Measurements from ENCODE around the gene DFFB. TPM values are rescaled to one million over a fixed set of nuclear protein-coding genes. Genes with fewer than 3 reads are reported as not detected.
A peak's percentile ranks its signal among the peaks of the same experiment; 100 is the strongest.

The DFFB gene
- total and polyA plus RNA-seq, 2 of the 13 experiments (the other 11 are each of a cell fraction or from before 2014, with no cell fraction given) = 4.6 to 9.3 TPM

DNA sequence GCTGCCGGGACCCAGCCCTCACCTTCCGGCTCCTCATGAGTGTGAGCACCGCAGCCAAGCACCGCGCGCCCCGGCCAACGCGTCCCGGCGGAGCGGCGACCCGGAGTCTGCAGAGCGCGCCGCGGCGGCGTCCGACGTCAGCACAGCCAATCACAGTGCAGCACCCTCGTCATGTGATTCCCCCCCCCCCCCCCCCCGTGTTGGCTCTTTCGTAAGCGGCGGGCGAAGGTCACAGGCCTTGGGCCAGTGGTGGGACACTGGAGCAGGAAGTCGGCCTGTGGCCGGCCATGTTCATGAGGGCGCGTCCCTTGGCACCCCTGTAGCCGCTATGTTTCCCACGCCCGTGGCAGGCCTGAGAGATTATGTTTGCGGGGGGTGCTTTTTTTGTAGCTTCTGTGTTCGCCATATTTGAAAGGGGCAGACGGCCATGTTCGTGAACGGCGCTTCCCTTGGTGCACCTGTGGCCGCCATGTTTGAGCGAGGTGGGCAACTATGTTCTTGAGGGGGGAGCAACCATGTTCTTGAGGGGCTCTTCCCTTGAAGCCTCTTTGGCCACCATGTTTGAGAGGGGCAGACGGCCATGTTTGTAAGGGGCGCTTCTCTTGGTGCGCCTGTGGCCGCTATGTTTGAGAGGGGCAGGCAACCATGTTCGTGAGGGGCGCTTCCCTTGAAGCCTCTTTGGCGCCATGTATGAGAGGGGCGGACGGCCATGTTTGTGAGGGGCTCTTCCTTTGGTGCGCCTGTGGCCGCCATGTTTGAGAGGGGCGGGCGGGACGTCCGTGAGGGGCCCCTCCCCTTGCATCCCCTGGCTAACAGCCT is 43.1 kb downstream of the DFFB start, which contains the start of gene C1orf174 (continued):
- TF ChIP-seq, protein P1, sequence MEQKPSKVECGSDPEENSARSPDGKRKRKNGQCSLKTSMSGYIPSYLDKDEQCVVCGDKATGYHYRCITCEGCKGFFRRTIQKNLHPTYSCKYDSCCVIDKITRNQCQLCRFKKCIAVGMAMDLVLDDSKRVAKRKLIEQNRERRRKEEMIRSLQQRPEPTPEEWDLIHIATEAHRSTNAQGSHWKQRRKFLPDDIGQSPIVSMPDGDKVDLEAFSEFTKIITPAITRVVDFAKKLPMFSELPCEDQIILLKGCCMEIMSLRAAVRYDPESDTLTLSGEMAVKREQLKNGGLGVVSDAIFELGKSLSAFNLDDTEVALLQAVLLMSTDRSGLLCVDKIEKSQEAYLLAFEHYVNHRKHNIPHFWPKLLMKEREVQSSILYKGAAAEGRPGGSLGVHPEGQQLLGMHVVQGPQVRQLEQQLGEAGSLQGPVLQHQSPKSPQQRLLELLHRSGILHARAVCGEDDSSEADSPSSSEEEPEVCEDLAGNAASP (CRISPR knock-in tag; IDR thresholded peaks at IDR 0.05; ENCODE audit: borderline replicate concordance) = 0 out of 2 replicates have a peak, but pooled peaks have one; percentile 12
- no peak for TF ChIP-seq ZNF773 (CRISPR knock-in tag; IDR thresholded peaks at IDR 0.05; ENCODE audit: borderline replicate concordance)
- 0 out of 2 replicates have a peak, but pooled peaks have one; percentile 55 for TF ChIP-seq BRCA1 (CRISPR knock-in tag; IDR thresholded peaks at IDR 0.05)
- TF ChIP-seq MXI1 (IDR thresholded peaks at IDR 0.05; ENCODE audit: borderline replicate concordance, low read depth, low read length) = peak; percentile 76; the same call in 1 of the 3 replicates
- 0 out of 2 replicates have a peak, but pooled peaks have one; percentile 35 for TF ChIP-seq ZNF446 (CRISPR knock-in tag; IDR thresholded peaks at IDR 0.05)
- TF ChIP-seq, protein P2, sequence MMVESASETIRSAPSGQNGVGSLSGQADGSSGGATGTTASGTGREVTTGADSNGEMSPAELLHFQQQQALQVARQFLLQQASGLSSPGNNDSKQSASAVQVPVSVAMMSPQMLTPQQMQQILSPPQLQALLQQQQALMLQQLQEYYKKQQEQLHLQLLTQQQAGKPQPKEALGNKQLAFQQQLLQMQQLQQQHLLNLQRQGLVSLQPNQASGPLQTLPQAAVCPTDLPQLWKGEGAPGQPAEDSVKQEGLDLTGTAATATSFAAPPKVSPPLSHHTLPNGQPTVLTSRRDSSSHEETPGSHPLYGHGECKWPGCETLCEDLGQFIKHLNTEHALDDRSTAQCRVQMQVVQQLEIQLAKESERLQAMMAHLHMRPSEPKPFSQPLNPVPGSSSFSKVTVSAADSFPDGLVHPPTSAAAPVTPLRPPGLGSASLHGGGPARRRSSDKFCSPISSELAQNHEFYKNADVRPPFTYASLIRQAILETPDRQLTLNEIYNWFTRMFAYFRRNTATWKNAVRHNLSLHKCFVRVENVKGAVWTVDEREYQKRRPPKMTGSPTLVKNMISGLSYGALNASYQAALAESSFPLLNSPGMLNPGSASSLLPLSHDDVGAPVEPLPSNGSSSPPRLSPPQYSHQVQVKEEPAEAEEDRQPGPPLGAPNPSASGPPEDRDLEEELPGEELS (CRISPR knock-in tag; IDR thresholded peaks at IDR 0.05) = peak; percentile 48; the same call in 1 of the 2 replicates
- TF ChIP-seq, protein P3, sequence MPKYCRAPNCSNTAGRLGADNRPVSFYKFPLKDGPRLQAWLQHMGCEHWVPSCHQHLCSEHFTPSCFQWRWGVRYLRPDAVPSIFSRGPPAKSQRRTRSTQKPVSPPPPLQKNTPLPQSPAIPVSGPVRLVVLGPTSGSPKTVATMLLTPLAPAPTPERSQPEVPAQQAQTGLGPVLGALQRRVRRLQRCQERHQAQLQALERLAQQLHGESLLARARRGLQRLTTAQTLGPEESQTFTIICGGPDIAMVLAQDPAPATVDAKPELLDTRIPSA (CRISPR knock-in tag; IDR thresholded peaks at IDR 0.05; ENCODE audit: borderline replicate concordance) = no peak
- TF ChIP-seq, protein P4, sequence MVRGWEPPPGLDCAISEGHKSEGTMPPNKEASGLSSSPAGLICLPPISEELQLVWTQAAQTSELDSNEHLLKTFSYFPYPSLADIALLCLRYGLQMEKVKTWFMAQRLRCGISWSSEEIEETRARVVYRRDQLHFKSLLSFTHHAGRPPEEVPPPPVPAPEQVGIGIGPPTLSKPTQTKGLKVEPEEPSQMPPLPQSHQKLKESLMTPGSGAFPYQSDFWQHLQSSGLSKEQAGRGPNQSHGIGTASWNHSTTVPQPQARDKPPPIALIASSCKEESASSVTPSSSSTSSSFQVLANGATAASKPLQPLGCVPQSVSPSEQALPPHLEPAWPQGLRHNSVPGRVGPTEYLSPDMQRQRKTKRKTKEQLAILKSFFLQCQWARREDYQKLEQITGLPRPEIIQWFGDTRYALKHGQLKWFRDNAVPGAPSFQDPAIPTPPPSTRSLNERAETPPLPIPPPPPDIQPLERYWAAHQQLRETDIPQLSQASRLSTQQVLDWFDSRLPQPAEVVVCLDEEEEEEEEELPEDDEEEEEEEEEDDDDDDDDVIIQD (CRISPR knock-in tag; IDR thresholded peaks at IDR 0.05; ENCODE audit: low read depth) = no peak
- peak; percentile 45; the same call in 1 of the 2 replicates for TF ChIP-seq DR1 (CRISPR knock-in tag; IDR thresholded peaks at IDR 0.05)
- TF ChIP-seq, protein P5, sequence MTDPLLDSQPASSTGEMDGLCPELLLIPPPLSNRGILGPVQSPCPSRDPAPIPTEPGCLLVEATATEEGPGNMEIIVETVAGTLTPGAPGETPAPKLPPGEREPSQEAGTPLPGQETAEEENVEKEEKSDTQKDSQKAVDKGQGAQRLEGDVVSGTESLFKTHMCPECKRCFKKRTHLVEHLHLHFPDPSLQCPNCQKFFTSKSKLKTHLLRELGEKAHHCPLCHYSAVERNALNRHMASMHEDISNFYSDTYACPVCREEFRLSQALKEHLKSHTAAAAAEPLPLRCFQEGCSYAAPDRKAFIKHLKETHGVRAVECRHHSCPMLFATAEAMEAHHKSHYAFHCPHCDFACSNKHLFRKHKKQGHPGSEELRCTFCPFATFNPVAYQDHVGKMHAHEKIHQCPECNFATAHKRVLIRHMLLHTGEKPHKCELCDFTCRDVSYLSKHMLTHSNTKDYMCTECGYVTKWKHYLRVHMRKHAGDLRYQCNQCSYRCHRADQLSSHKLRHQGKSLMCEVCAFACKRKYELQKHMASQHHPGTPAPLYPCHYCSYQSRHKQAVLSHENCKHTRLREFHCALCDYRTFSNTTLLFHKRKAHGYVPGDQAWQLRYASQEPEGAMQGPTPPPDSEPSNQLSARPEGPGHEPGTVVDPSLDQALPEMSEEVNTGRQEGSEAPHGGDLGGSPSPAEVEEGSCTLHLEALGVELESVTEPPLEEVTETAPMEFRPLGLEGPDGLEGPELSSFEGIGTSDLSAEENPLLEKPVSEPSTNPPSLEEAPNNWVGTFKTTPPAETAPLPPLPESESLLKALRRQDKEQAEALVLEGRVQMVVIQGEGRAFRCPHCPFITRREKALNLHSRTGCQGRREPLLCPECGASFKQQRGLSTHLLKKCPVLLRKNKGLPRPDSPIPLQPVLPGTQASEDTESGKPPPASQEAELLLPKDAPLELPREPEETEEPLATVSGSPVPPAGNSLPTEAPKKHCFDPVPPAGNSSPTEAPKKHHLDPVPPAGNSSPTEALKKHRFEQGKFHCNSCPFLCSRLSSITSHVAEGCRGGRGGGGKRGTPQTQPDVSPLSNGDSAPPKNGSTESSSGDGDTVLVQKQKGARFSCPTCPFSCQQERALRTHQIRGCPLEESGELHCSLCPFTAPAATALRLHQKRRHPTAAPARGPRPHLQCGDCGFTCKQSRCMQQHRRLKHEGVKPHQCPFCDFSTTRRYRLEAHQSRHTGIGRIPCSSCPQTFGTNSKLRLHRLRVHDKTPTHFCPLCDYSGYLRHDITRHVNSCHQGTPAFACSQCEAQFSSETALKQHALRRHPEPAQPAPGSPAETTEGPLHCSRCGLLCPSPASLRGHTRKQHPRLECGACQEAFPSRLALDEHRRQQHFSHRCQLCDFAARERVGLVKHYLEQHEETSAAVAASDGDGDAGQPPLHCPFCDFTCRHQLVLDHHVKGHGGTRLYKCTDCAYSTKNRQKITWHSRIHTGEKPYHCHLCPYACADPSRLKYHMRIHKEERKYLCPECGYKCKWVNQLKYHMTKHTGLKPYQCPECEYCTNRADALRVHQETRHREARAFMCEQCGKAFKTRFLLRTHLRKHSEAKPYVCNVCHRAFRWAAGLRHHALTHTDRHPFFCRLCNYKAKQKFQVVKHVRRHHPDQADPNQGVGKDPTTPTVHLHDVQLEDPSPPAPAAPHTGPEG (CRISPR knock-in tag; IDR thresholded peaks at IDR 0.05) = peak; percentile 14; the same call in 1 of the 2 replicates
- TF ChIP-seq, protein P6, sequence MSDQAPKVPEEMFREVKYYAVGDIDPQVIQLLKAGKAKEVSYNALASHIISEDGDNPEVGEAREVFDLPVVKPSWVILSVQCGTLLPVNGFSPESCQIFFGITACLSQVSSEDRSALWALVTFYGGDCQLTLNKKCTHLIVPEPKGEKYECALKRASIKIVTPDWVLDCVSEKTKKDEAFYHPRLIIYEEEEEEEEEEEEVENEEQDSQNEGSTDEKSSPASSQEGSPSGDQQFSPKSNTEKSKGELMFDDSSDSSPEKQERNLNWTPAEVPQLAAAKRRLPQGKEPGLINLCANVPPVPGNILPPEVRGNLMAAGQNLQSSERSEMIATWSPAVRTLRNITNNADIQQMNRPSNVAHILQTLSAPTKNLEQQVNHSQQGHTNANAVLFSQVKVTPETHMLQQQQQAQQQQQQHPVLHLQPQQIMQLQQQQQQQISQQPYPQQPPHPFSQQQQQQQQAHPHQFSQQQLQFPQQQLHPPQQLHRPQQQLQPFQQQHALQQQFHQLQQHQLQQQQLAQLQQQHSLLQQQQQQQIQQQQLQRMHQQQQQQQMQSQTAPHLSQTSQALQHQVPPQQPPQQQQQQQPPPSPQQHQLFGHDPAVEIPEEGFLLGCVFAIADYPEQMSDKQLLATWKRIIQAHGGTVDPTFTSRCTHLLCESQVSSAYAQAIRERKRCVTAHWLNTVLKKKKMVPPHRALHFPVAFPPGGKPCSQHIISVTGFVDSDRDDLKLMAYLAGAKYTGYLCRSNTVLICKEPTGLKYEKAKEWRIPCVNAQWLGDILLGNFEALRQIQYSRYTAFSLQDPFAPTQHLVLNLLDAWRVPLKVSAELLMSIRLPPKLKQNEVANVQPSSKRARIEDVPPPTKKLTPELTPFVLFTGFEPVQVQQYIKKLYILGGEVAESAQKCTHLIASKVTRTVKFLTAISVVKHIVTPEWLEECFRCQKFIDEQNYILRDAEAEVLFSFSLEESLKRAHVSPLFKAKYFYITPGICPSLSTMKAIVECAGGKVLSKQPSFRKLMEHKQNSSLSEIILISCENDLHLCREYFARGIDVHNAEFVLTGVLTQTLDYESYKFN (CRISPR knock-in tag; conservative IDR thresholded peaks at IDR 0.05) = peak; percentile 61; the same call in 1 of the 2 replicates

Data from HepG2 (cell line).